Occipital lobe (tissue), 2 donors: Measurements from ENCODE around the gene CTIF. TPM values are rescaled to one million over a fixed set of nuclear protein-coding genes. Genes with fewer than 3 reads are reported as not detected.

ENCODE experiments used
- DNase-seq: peaks from one replicate; lab custom pipeline; 2025; lab: John Stamatoyannopoulos, UW
- total RNA-seq: library from RNA; depleted of rRNA; stranded (reverse); fragments of >200 nt; gene quantifications from one replicate; pipeline ENCODE4 v1.2.3, GENCODE V29; 2014

The CTIF gene
- total RNA-seq, 1 donor from 2014 or later: 55.1 TPM

DNA sequence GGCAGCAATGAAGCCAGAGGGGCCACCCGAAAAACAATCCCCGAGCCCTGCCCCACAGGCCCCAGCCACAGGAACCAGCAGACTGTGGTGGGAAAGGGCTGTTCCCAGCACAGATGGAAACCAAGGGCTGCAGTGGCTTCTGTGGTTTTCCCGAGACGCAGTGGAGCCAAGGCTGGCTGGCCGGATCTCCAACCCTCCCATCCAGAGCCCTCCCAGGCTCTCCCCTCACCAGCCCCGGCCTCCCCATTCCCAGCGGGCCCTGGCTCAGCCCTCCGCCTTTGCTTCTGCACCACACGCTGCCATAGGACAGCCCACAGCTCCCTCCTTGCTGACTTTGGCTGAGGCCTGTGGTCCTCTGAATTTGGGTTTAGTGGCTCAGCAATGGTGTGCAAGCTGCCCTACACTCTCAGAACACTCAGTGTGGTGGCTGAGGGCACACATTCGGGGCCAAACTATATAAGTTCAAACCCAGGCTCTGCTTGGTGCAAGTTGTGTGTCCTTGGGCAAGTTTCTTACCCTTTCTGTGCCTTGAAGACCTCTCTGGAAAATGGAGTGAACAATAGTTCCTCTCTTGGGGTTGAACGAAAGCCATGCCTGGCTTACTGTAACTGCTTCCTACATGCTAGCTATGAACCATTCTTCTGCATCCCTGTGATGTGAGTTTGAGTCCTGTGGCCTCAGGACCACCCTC lies 211.8 kb downstream of the CTIF start:
- no peak for DNase-seq

DNA sequence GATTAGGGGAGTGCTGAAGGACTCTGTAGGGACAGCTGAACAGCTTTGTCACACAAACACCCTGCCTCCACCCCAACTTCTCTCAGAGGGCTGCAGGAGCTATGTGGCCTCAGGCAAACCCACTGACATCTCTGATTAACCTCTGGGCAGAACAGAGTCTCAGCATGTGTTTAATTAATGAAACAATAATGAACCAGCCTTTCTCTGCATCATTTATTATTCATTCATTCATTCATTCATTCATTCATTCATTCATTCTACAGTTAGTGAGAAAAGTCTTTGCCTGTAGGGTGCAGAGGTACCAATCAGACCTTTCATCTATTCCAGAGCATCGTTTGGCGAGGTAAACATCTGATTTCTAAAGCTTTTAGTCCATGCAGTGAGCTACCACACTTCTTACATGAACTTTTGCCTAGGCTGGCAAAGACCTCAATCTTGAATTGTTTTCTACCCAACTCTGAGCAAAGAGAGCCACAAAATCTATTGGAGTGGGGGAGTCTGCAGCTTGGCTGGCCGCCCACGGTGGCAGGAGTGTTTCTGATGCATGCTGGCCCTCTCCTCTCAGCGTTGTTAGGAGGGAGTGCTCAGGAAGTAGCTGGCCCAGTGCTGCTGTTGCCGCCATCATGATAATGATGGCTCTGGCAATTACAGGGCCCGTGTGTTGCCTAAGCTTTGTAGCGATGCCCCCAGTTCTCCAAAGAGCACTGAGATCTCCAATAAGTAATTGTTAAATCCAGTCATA lies 213.1 kb downstream of the CTIF start:
- no peak for DNase-seq

DNA sequence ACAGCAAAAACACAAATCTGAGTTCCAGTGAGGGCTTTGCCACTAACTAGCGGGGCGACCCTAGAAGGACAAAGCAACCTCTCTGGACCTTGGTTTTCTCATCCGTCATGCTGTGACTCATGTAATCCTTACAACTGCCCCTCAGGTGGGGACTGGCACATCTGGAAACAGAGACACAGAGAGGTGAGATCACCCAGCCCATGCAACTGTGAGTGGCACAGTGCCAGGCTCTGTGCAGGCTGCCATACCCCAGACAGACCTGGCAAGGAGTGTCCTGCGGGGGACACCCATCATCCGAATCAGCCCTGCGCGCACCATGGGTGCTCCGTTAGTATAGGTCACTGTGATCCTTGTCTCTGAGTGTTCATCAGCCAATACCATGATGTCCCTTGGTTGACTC lies 213.6 kb downstream of the CTIF start:
- no peak for DNase-seq

DNA sequence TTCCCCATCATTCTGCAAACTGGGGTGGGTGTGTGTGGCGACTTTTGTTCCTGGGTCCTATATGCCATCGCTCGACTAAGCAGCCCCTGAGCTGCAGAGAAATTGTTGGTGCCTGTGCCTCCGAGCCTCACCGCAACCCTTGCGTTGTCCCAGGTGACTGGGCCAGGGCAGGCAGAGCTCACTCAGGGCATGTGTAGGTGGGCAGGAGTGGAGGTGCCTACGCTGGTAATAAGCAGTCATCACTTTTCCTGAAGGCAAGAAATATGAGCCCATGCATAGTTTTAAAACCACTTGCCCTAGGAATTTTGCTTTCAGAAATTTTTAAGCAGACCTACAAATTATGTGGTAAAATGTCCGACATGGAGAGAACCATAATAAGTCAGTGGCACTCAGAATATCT lies 214.1 kb downstream of the CTIF start:
- DNase-seq: no peak

DNA sequence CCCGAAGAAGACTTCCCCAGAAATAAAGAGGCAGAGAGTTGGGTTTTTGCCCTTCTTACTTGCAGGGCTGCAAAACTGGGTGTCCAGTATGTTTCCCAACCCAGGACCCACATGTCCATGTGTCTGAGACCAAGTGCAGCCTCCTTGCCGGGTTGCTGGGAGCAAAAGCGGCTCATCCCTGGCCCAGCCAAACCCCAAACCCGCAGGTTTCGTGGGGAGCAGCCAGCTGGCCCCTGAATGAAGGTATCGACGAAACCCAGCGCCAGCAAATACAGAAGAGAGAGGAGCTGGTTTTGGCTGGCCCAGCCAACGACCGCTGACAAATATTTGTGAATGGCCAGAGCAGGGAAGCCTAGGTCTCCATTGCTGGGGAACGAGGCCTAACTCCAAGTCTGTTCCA lies 214.9 kb downstream of the CTIF start:
- no peak for DNase-seq

DNA sequence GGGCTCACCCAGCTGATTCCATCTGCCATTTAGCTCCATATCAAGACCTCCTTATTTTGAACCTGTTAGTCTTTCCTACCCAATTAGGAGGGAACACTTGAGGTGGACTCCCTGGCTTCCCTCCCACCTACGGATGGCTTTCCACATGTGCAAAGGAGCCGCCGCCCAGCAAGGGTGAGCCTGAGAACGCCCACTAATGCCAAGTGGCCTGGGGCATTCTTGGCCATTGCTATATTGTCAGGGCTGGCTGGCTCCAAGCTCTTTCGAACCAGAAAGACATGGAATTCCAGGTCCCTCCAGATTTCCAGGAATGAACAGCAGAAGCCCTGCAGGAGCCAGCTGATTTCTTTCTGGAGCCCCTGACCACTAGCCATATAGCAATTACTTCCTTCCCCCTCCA lies 215.7 kb downstream of the CTIF start:
- no peak for DNase-seq

DNA sequence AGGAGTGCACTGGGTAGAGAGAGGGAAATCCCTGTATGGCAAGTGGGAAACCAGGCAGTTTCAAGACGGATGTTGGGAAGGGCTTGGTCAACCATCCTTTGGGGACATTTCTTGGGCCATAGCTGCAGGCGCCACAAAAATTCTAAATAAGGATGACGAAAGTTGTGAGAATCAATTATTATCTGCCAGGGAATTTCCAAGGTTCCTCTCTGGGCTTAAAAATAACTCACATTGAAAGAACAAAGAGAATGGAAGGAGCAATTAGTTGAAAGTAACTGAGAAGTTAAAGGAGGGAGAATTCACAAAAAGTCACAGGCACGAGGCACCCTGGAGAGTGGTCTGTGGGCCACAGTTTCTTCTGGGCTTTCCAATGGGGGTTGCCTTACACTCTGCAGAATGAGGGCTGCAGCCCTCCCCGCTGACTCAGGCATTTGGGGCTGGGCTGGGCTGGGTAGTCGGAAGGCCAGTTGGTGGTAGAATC lies 216.2 kb downstream of the CTIF start:
- no peak for DNase-seq

DNA sequence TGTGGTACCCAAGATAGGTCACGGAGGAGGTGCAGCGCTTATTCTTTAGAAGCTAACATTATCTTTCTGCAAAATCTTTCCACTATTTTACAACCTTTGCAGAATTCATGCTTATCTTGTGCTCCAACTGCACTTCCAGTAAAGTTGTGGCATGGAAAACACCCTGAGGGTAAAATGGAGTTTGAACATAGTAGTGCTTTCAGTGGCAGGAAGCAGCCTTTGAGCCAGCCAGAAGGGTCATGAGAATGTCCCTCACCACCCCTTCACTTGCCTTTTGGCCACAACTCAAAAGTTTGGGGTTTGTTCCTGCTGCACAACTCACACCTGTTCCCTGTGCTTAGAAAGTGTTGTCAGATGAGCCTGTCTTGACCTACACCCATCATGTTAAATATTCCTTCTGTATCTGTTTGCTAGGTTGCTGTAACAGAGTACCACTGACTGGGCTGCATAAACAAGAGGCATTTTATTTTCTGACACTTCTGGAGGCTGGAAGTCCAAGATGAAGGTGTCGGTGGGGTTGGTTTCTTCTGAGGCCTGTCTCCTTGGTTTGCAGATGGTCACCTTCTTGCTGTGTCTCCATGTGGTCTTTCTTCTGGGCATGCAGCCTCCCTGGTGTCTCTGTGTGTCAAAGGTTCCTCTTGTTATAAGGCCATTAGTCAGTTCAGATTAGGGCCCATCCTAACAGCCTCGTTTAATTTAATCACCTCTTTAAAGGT lies 217.8 kb downstream of the CTIF start:
- no peak for DNase-seq

DNA sequence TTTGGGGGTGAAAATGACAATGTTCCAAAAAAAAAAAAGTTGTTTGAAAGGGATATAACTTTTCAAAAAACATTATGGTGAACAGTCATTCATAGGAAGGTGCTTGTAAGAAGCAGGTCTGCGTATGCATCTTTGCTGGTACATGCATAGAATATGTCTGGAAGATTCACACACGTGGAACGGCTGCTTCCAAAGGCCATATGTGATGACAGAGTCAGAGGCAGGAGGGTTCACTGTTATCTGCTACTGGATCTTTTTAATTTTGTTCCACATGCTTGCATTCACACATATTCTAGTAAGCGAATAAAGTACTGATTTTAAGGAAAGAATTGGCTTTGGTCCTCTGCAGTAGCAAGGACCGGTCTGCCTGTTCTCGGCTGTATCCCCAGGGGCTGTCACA lies 218.5 kb downstream of the CTIF start:
- DNase-seq: no peak

DNA sequence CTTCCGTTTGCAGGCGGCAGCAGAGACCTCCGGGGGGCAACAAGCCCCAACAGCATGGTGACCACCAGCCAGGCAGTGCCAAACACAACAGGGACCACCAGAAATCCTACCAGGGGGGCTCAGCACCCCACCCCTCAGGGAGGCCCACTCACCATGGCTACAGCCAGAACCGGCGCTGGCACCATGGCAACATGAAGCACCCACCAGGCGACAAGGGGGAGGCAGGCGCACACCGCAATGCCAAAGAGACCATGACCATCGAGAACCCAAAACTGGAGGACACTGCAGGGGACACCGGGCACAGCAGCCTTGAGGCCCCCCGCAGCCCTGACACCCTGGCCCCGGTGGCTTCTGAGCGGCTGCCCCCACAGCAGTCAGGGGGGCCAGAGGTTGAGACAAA lies 219.1 kb downstream of the CTIF start:
- DNase-seq: no peak

DNA sequence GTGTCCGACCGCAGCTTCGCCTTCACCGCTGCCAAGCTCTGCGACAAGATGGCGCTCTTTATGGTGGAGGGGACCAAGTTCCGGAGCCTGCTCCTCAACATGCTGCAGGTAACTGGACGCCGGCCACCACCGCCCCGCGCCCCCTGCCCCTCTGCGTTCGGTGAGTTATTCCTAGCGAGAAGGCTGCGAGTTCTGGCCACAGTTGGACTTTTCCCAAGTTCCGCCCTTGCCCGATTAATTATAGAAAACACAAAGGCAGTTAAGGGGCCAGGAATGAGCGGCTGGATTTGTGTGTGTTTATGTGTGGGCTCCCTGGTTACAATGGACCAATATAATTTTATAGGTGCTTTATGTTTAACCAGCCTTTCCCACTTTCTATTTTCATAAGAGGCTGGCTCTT lies 222.8 kb downstream of the CTIF start:
- DNase-seq: no peak

DNA sequence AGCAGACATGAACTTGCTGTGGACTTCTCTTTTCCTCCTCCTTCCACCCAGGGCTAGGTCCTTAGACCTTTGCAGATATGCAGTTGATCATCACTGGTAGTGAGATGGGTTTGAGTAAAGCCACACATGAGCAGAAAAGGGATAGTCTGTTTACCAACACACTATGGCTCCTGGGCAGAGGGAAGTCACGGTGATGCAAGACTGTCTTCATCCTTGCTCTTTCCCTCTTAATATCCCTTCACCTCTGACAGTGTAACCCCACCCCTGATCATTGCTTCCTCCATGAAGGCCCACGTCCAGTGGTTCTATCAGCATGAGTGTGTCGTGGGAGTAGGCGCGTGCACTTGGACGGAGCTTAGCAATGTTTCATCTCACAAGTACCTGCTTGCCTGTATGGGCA lies 223.2 kb downstream of the CTIF start:
- DNase-seq: no peak

DNA sequence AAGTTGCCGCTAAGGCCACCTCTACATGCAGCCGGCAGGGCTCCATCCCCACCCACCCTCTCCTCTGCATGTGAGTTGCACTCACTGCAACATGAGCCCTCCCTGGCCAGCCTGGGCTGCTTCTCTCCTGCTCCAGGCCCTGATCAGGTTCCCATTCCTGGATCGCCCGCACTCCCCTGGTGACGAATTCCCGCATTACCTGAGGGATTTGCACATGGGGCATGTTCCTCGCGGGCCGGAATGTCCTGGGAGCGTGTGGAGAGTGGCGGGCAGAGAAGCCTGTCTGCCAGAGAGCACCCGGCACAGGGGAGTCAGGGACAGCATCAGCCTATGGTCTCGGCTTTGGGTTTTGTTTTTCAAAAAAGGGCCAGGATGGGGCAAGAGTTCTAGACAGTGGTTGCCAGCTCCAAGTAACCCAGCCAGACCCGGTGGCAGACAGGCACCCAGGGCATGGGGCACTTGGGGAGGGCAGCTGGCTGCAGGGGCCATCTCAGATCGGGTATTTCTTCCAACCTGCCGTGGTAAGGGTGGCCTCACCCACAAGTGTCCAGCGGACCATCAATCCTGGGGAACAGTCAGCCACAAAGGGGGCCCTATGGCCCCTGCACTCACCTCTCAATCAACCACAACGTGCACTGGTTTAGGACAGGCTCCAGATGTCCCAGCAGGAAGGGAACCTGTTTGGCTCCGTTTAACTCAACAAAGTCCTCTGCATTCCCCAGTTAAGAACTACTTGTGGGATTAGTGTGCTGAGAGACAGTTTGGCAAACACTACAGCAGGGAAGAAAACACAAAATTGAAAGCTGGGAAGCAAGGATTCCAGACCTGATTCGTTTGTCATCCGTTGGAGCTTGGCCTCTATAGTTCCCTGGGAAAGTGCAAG lies 224.2 kb downstream of the CTIF start:
- no peak for DNase-seq

DNA sequence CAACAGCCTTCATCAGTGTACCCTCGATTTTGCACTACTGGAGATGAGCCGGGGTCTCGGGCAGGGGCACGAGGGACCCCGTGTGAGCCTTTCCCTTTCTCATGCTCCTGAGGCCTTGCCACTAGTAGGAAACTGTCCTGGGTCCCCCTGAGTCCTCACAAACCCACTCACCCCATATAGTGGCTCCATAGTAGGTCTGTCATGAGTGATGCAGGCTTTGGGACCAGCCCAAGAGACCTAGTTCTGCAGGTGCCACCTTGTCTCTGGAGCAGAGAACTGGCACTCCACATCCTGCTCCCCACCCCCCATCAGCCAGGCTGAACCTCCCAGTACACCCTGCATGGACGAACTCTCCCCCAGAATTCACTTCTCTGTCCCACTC lies 224.9 kb downstream of the CTIF start:
- DNase-seq: no peak

DNA sequence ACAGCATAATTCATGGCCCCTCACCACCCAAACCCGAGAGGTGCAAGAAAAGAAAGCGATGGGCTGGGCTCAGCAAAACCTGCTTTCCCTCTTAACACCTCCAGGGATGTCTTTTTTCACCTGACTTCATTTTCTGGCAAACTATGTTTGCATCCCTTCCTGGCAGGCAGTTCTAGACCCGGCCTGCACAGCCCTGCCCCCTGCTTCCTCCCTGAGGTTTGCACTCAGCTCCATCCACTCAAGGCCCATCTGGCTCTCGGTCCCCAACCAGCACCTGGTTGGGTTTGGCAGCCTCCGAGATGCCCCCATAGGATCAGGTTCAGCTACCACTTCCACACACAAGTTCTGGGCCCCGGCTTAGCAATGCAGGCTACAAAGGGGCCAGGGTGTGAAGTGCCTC lies 226.2 kb downstream of the CTIF start:
- no peak for DNase-seq

DNA sequence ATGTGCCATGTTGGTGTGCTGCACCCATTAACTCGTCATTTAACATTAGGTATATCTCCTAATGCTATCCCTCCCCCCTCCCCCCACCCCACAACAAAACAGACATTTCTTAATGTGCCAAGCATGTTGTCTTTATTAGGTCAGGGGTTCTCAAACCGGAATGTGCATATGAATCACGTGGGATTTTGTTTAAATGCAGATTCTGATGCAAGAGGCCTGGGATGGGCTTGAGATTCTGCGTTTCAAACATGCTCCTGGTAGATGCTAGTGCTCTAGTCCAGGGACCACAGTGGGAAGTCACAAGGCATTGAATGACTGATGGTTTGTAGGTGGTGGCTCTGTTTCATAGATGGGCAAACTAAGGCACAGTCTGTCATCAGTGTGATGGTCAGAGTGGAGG lies 227.2 kb downstream of the CTIF start:
- no peak for DNase-seq

DNA sequence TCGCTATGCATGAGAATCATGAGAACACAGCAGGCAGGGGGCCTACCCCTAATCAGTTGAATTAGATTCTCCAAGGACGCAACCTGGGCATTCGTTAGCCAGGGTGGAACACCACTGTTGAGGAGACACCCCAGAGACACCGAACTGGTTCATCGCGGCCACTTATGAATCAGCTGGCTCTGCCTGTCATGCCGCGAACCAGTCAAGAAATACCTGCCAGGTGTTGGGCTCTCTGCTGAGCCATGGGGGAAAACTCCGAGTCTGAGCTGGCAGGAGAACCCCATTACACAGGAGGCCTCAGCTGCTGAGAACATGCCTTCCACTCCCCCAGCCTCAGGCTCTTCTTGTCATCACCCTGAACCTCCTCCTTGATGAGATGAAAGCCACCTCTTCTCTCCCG lies 227.7 kb downstream of the CTIF start:
- no peak for DNase-seq

DNA sequence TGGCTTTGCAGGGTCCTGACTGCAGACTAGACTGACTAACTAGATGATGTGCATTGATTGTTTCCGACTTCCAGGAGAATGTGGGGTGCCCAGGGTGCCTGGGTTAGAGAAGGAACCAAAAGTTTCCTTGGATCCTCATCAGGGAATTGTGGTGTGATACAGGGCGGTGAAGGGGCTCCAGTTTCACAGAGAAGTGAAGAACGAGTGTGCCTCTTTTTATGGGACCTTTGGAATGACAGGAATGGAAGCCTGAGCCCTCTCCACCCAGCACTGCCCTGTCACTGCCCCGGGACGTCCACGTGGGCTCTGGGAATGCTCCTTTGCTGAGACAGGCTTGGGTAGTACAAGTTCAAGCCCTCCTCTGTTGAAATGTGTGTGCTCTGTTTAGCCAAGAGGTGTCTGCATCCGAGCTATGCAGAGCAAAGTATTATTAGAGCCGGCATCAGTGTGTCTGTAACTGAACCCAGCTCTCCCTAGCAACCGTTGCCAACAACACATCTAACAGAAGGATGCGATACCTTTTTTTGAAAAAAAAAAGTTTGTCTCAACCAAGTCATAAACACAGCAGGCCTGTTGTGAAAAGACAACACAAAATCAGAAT lies 228.4 kb downstream of the CTIF start:
- DNase-seq: no peak

DNA sequence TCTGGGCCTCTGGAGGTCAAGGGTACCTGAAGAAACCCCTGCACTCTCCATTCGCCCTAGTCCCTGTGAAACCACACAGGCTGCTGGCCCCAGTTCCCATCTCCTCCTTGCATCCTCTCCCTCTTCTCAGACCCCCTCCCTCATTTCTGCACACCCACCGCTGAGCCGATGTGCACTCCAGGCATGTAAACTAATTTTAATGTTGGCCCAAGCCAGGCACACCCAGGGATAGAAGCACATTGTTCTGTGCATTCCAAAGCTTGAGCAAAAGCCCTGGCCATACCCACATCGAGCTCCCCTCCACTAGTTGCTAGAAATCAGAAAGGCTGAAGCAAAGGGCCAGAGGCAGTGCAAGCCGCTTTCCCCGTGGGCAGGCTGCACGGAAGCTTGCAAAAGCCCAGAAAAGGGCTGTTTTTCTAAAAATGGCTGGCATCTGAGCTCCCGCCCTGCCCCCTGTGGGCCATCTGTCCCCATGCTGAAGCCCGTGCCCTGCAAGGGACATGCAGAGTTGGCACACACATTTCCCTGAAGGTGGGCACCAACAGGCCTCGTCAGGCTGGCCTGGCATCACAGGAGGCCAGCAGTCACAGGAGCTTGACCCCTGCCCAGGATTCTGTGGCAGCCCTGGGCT lies 230.3 kb downstream of the CTIF start:
- DNase-seq: no peak

DNA sequence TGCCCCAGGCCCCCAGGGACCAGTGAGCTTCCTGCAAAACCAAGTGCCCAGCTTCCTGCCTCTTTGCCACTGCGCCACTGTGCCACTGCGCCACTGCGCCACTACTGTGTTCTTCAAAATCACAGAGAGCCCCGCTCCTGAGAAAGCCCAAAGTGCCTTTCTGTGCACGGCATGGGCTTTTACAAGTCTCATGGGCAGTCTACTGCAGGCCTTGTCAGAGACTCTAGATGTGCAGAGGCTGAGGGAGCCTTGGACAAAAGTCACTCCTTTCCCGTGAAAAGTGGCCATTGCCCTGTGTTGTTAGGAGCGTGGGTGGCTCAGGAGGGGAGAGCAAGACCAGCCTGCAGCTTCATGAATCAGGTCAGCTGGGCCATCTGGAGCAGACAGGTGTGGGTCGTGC lies 231.4 kb downstream of the CTIF start:
- no peak for DNase-seq
